ENCODE measurements around the gene CEP76. TPM values are rescaled to one million over a fixed set of nuclear protein-coding genes. Genes with fewer than 3 reads are reported as not detected.

The CEP76 gene
- total RNA-seq, 2 donors from 2014 or later, result 6.2 to 10.2 TPM

GRCh38 chr18:12640881-12641200 lies 61.7 kb downstream of the CEP76 start:
- H3K27ac ChIP-seq, result no peak overlapping the region
- H3K4me1 ChIP-seq, result peaks cover 13% of the 10 kb centered on the region
- intact Hi-C loops (cut with DNase I), result no loop called here
- no peak overlapping the region for H3K4me3 ChIP-seq
- H3K9me3 ChIP-seq, result no peaks in the 10 kb centered on the region
- 89 to 90% methylated on average over 6 of the region's 6 CpGs for WGBS, 2 donors
- TF ChIP-seq POLR2A (IDR thresholded peaks at IDR 0.05) (no peak), CTCF (IDR thresholded peaks at IDR 0.05) (no peak)
- DNase-seq (no peak), ATAC-seq (no peak)
- H3K36me3 ChIP-seq (replicated peaks in 1 of 2; ENCODE audit: insufficient read depth in 1 of 2, low read depth in 2 of 2), result no peaks in the 10 kb centered on the region
- no peaks in the 10 kb centered on the region for H3K27me3 ChIP-seq

- ATAC-seq, result no peak
- TF ChIP-seq POLR2A (IDR thresholded peaks at IDR 0.05), result no peak
- TF ChIP-seq CTCF (IDR thresholded peaks at IDR 0.05), result no peak
- Histone ChIP-seq H3K4me3 (no peak overlapping the region), H3K27ac (no peak overlapping the region), H3K9me3 (no peaks in the 10 kb centered on the region), H3K4me1 (peaks cover 6% of the 10 kb centered on the region), H3K27me3 (no peaks in the 10 kb centered on the region), H3K36me3 (replicated peaks in 1 of 2; ENCODE audit: insufficient read depth in 1 of 2, low read depth in 2 of 2) (no peaks in the 10 kb centered on the region)
- WGBS, 2 donors, result 70 to 73% methylated on average over 5 of the region's 5 CpGs
- no peak for DNase-seq
- intact Hi-C loops (cut with DNase I), result no loop called here
Observed at GRCh38 chr18:12639990-12640880, 62.3 kb downstream of the CEP76 start.

GRCh38 chr18:12638644-12639124 lies 63.8 kb downstream of the CEP76 start:
- 62 to 64% methylated on average over 3 of the region's 3 CpGs for WGBS, 2 donors

GRCh38 chr18:12637901-12638643 lies 64.5 kb downstream of the CEP76 start:
- ATAC-seq, result no peak
- no peaks in the 10 kb centered on the region for H3K27me3 ChIP-seq
- DNase-seq, result no peak
- intact Hi-C loops (cut with DNase I), result no loop called here
- H3K4me3 ChIP-seq, result no peak overlapping the region
- no peaks in the 10 kb centered on the region for H3K36me3 ChIP-seq (replicated peaks in 1 of 2; ENCODE audit: insufficient read depth in 1 of 2, low read depth in 2 of 2)
- TF ChIP-seq CTCF (IDR thresholded peaks at IDR 0.05) (no peak), POLR2A (IDR thresholded peaks at IDR 0.05) (no peak)
- no peaks in the 10 kb centered on the region for H3K9me3 ChIP-seq
- no peak overlapping the region for H3K27ac ChIP-seq
- WGBS, 2 donors, result 89 to 96% methylated on average over 4 of the region's 4 CpGs
- H3K4me1 ChIP-seq, result no peaks in the 10 kb centered on the region

More at GRCh38 chr18:12638644-12639124, 63.8 kb downstream of the CEP76 start:
- H3K4me1 ChIP-seq, result no peaks in the 10 kb centered on the region
- ATAC-seq, result no peak
- H3K9me3 ChIP-seq, result no peaks in the 10 kb centered on the region
- H3K27me3 ChIP-seq, result no peaks in the 10 kb centered on the region
- H3K4me3 ChIP-seq, result no peak overlapping the region
- H3K36me3 ChIP-seq (replicated peaks in 1 of 2; ENCODE audit: insufficient read depth in 1 of 2, low read depth in 2 of 2), result no peaks in the 10 kb centered on the region
- intact Hi-C loops (cut with DNase I), result no loop called here
- TF ChIP-seq CTCF (IDR thresholded peaks at IDR 0.05) (no peak), POLR2A (IDR thresholded peaks at IDR 0.05) (no peak)
- no peak for DNase-seq
- no peak overlapping the region for H3K27ac ChIP-seq
